ENCODE measurements around the gene GET4.

DNA sequence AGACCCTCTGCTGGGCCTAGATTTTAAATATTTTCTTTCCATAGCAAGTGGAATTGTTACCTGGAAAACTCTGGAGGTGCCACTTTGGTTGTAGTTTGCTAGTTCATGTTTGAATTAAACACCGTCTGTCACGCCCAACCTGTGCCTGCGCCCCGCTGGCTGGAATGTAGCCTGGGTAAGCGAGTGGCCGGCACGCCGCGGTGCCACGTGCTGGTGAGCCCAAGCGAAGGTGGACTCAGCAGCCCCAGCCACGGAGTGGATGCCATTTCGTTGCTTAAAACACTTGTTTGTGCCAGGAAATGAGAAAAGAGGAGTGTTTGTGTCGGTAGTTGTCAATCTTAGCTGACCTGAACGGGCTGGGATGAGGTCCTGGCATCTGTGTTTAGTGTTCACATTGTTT lies 2.7 kb downstream of the GET4 start:
- TF ChIP-seq, protein P1, sequence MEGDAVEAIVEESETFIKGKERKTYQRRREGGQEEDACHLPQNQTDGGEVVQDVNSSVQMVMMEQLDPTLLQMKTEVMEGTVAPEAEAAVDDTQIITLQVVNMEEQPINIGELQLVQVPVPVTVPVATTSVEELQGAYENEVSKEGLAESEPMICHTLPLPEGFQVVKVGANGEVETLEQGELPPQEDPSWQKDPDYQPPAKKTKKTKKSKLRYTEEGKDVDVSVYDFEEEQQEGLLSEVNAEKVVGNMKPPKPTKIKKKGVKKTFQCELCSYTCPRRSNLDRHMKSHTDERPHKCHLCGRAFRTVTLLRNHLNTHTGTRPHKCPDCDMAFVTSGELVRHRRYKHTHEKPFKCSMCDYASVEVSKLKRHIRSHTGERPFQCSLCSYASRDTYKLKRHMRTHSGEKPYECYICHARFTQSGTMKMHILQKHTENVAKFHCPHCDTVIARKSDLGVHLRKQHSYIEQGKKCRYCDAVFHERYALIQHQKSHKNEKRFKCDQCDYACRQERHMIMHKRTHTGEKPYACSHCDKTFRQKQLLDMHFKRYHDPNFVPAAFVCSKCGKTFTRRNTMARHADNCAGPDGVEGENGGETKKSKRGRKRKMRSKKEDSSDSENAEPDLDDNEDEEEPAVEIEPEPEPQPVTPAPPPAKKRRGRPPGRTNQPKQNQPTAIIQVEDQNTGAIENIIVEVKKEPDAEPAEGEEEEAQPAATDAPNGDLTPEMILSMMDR (conservative IDR thresholded peaks at IDR 0.05; ENCODE audit: low read depth, low read length) = no peak
- TF ChIP-seq EZH2 (IDR thresholded peaks at IDR 0.05; ENCODE audit: low read length, unreplicated experiment) (no peak), EZH2phosphoT487 (IDR thresholded peaks at IDR 0.05; ENCODE audit: borderline replicate concordance, low read length) (no peak)
